H1 (cell line): ENCODE data around the gene MUC4. TPM values are rescaled to one million over a fixed set of nuclear protein-coding genes. Genes with fewer than 3 reads are reported as not detected.
A peak's percentile ranks its signal among the peaks of the same experiment; 100 is the strongest.

Experiments
- CTCF ChIA-PET: fragments of 300-600 bp; sonication (Branson Sonifier 250); formaldehyde crosslinking; loops from one replicate; lab custom pipeline; 2021; ENCODE audit not compliant: partially characterized antibody; lab: Charles Lee
- POLR2A ChIA-PET: fragments of 300-600 bp; sonication (Branson Sonifier 250); formaldehyde crosslinking; loops from one replicate; lab custom pipeline; 2021; ENCODE audit warnings: inconsistent platforms; ENCODE audit not compliant: partially characterized antibody; lab: Charles Lee
- DNase-seq, 2 experiments: peaks; one replicate each; pipeline versions ENCODE4 v3.0.0 to v3.0.0-alpha.2; 2010 to 2022; ENCODE audit warnings: low spot score in 2 of 2, low read depth in 1 of 2, mixed read lengths in 1 of 2
- FAIRE-seq: peaks from 2 replicates; lab custom pipeline; 2011; peaks lifted over from hg19 to GRCh38; lab: Jason Lieb, UNC
- H2AFZ ChIP-seq: 2 replicates; pipeline ENCODE4 v1.8.1; 2012; ENCODE audit warnings: low read length, inconsistent platforms
- H2AK5ac ChIP-seq: 2 replicates; pipeline ENCODE4 v1.6.1; 2013; ENCODE audit warnings: low read depth, low read length
- H2BK120ac ChIP-seq: replicated peaks from 2 replicates; pipeline ENCODE3; 2013; ENCODE audit warnings: low read depth, low read length, inconsistent platforms
- H2BK12ac ChIP-seq: 2 replicates; pipeline ENCODE4 v1.6.1; 2013; ENCODE audit warnings: low read depth, low read length
- H2BK15ac ChIP-seq: 2 replicates; pipeline ENCODE4 v1.6.1; 2013; ENCODE audit warnings: low read length
- H2BK20ac ChIP-seq: 2 replicates; pipeline ENCODE4 v1.6.1; 2013; ENCODE audit warnings: low read length
- H2BK5ac ChIP-seq: 2 replicates; pipeline ENCODE4 v1.6.1; 2013; ENCODE audit warnings: low read depth, low read length
- H3K14ac ChIP-seq: 2 replicates; pipeline ENCODE4 v1.6.1; 2013; ENCODE audit warnings: inconsistent platforms; ENCODE audit not compliant: insufficient read length
- H3K18ac ChIP-seq: 2 replicates; pipeline ENCODE4 v1.6.1; 2013; ENCODE audit warnings: low read length; ENCODE audit errors: extremely low read depth
- H3K23ac ChIP-seq: 2 replicates; pipeline ENCODE4 v1.6.1; 2013; ENCODE audit warnings: inconsistent platforms; ENCODE audit not compliant: insufficient read length
- H3K23me2 ChIP-seq: 2 replicates; pipeline ENCODE4 v1.6.1; 2013; ENCODE audit warnings: low read depth, low read length
- H3K27ac ChIP-seq: 2 replicates; pipeline ENCODE4 v1.6.1; 2011; ENCODE audit warnings: low read depth, low read length, inconsistent platforms
- H3K27me3 ChIP-seq, 4 experiments: replicated peaks in 1 of 4; 1 replicate in 1 of 4; 2 replicates in 3 of 4; pipeline versions ENCODE4 v1.6.1 to v1.8.1; 2011 to 2013; ENCODE audit warnings: low read length in 3 of 4, mild to moderate bottlenecking in 3 of 4, inconsistent platforms in 2 of 4, mixed read lengths in 2 of 4, moderate library complexity in 1 of 4; ENCODE audit not compliant: control insufficient read depth in 3 of 4, insufficient read depth in 3 of 4; ENCODE audit errors: extremely low read depth in 1 of 4
- H3K36me3 ChIP-seq, 4 experiments: 2 replicates each; pipeline versions ENCODE4 v1.6.1 to v1.8.1; 2011 to 2013; ENCODE audit warnings: mild to moderate bottlenecking in 4 of 4, low read length in 3 of 4, moderate library complexity in 2 of 4, control low read depth in 1 of 4, inconsistent platforms in 1 of 4; ENCODE audit not compliant: insufficient read depth in 4 of 4, control insufficient read depth in 2 of 4
- H3K4ac ChIP-seq: replicated peaks from 2 replicates; pipeline ENCODE3; 2013; ENCODE audit warnings: low read length, low read depth, mixed read lengths, inconsistent platforms; ENCODE audit not compliant: insufficient read length
- H3K4me1 ChIP-seq, 4 experiments: replicated peaks in 1 of 4; 1 replicate in 1 of 4; 2 replicates in 3 of 4; pipeline versions ENCODE4 v1.6.1 to v1.8.1; 2011 to 2013; ENCODE audit warnings: low read length in 3 of 4, inconsistent platforms in 2 of 4, mixed read lengths in 1 of 4; ENCODE audit not compliant: insufficient read depth in 4 of 4, control insufficient read depth in 3 of 4
- H3K4me2 ChIP-seq, 2 experiments: 2 replicates each; pipeline versions ENCODE4 v1.6.1 to v1.8.1; 2011 to 2013; ENCODE audit warnings: low read depth in 2 of 2, low read length in 2 of 2, control low read depth in 1 of 2, inconsistent platforms in 1 of 2, mild to moderate bottlenecking in 1 of 2; ENCODE audit not compliant: insufficient read depth in 1 of 2
- H3K4me3 ChIP-seq, 4 experiments: fragments of 200-600, 300-600 bp in 1 of 4; sonication (generic), shearing (Covaris generic), sonication (Bioruptor Twin) in 1 of 4; 2 replicates each; pipeline versions ENCODE4 v1.5.1 to v1.8.1; 2011 to 2016; ENCODE audit warnings: low read length in 4 of 4, low read depth in 3 of 4, control low read depth in 2 of 4, inconsistent platforms in 2 of 4, mild to moderate bottlenecking in 2 of 4, mixed read lengths in 1 of 4, moderate library complexity in 1 of 4; ENCODE audit not compliant: insufficient read depth in 2 of 4; ENCODE audit errors: extremely low read depth in 1 of 4
- H3K56ac ChIP-seq: replicated peaks from 2 replicates; pipeline ENCODE3; 2013; ENCODE audit warnings: low read depth, mild to moderate bottlenecking, mixed read lengths, low read length, inconsistent platforms; ENCODE audit not compliant: insufficient read length
- H3K79me1 ChIP-seq: 2 replicates; pipeline ENCODE4 v1.6.1; 2013; ENCODE audit warnings: low read depth, low read length, control low read depth
- H3K79me2 ChIP-seq, 2 experiments: 2 replicates each; pipeline versions ENCODE4 v1.6.1 to v1.8.1; 2012 to 2013; ENCODE audit warnings: low read length in 2 of 2, mild to moderate bottlenecking in 2 of 2, inconsistent platforms in 1 of 2; ENCODE audit not compliant: insufficient read depth in 2 of 2, control insufficient read depth in 1 of 2
- H3K9ac ChIP-seq, 4 experiments: replicated peaks in 1 of 4; 1 replicate in 1 of 4; 2 replicates in 3 of 4; pipeline versions ENCODE4 v1.6.1 to v1.8.1; 2011 to 2013; ENCODE audit warnings: low read depth in 3 of 4, low read length in 3 of 4, control low read depth in 2 of 4, mild to moderate bottlenecking in 2 of 4, moderate library complexity in 2 of 4, inconsistent platforms in 1 of 4; ENCODE audit errors: extremely low read depth in 1 of 4
- H3K9me3 ChIP-seq, 2 experiments: 2 replicates each; pipeline versions ENCODE4 v1.6.1 to v1.8.1; 2012 to 2013; ENCODE audit warnings: mild to moderate bottlenecking in 2 of 2, moderate library complexity in 2 of 2, control low read depth in 1 of 2, inconsistent platforms in 1 of 2, low read depth in 1 of 2, low read length in 1 of 2, mixed read lengths in 1 of 2; ENCODE audit not compliant: insufficient read depth in 2 of 2
- H4K20me1 ChIP-seq, 2 experiments: replicated peaks in 1 of 2; 2 replicates each; pipeline versions ENCODE3 to v1.8.1; 2011 to 2013; ENCODE audit warnings: inconsistent platforms in 2 of 2, low read length in 2 of 2, mild to moderate bottlenecking in 1 of 2; ENCODE audit not compliant: insufficient read depth in 2 of 2, control insufficient read depth in 1 of 2
- H4K5ac ChIP-seq: 2 replicates; pipeline ENCODE4 v1.6.1; 2013; ENCODE audit warnings: low read length, low read depth, mixed read lengths, inconsistent platforms; ENCODE audit not compliant: insufficient read length
- H4K8ac ChIP-seq: 2 replicates; pipeline ENCODE4 v1.8.0; 2013; ENCODE audit warnings: mild to moderate bottlenecking, moderate library complexity, low read length, inconsistent platforms; ENCODE audit not compliant: insufficient read depth; ENCODE audit errors: extremely low read depth
- H4K91ac ChIP-seq: replicated peaks from 2 replicates; pipeline ENCODE3; 2013; ENCODE audit warnings: low read length, mixed read lengths, inconsistent platforms; ENCODE audit not compliant: insufficient read length
- BCL11A ChIP-seq, 2 experiments: IDR thresholded peaks; one replicate each; pipeline ENCODE4 v1.6.1; 2011; ENCODE audit warnings: low read depth in 2 of 2, low read length in 2 of 2, mild to moderate bottlenecking in 2 of 2
- CBX8 ChIP-seq: fragments of 300-800, 300-1000 bp; sonication (generic); IDR thresholded peaks from 2 replicates; pipeline ENCODE4 v1.7.1; 2016; ENCODE audit warnings: low read depth, low read length, borderline replicate concordance
- EZH2 ChIP-seq: fragments of 200-600 bp; sonication (generic); IDR thresholded peaks from 2 replicates; pipeline ENCODE4 v1.7.1; 2012; ENCODE audit warnings: low read depth, mild to moderate bottlenecking, moderate library complexity, low read length, inconsistent platforms; ENCODE audit not compliant: severe bottlenecking
- MAFK ChIP-seq: IDR thresholded peaks from 2 replicates; pipeline ENCODE4 v1.6.1; 2012; ENCODE audit warnings: low read depth, mild to moderate bottlenecking, improper control_type of control experiment, low read length
- SAP30 ChIP-seq: fragments of 300-600 bp; sonication (generic); IDR thresholded peaks from 2 replicates; pipeline ENCODE4 v1.7.1; 2012; ENCODE audit warnings: low read length, moderate library complexity, mild to moderate bottlenecking, inconsistent platforms; ENCODE audit not compliant: insufficient read depth, insufficient replicate concordance
- SIRT6 ChIP-seq: IDR thresholded peaks from one replicate; pipeline ENCODE4 v1.7.1; 2012; ENCODE audit warnings: low read length, inconsistent platforms
- SP1 ChIP-seq: IDR thresholded peaks from 2 replicates; pipeline ENCODE4 v1.6.1; 2011; ENCODE audit warnings: low read depth, low read length
- TAF7 ChIP-seq: optimal IDR thresholded peaks from 2 replicates; pipeline ENCODE3; 2011; ENCODE audit warnings: low read depth, mild to moderate bottlenecking, inconsistent platforms, low read length, moderate library complexity, borderline replicate concordance
- USF2 ChIP-seq: IDR thresholded peaks from 2 replicates; pipeline ENCODE4 v1.6.1; 2011; ENCODE audit warnings: low read length, improper control_type of control experiment
- ZNF274 ChIP-seq: IDR thresholded peaks from 2 replicates; pipeline ENCODE4 v1.7.0; 2012; ENCODE audit warnings: low read length, borderline replicate concordance; ENCODE audit errors: extremely low read depth
- WGBS, 2 experiments: shearing (Covaris generic) in 1 of 2; methylation state at CpG; one replicate each; pipeline versions ENCODE4 v1.1.6 to v1.1.7; 2013 to 2015; ENCODE audit warnings: low lambda C conversion rate in 2 of 2, mixed read lengths in 2 of 2, inconsistent platforms in 1 of 2, low coverage in 1 of 2, missing lambda C conversion rate in 1 of 2; ENCODE audit not compliant: insufficient replicate concordance in 2 of 2, insufficient coverage in 1 of 2, insufficient read length in 1 of 2; ENCODE audit errors: extremely low coverage in 1 of 2, missing lambda C conversion rate in 1 of 2; 5-methylcytosine and 5-hydroxymethylcytosine counted together
- polyA plus RNA-seq, 7 experiments: library from polyadenylated mRNA; depleted of rRNA in 3 of 7; stranded (reverse) in 5 of 7; unstranded in 2 of 7; fragments of >200 nt in 5 of 7; fragments of 200-250 nt in 2 of 7; gene quantifications; 1 replicate in 5 of 7; 2 replicates in 1 of 7; 4 replicates in 1 of 7; pipeline versions ENCODE4 v1.2.1 to v1.2.3, GENCODE V29; 2011 to 2013; ENCODE audit warnings: missing spikeins in 2 of 7, mixed read lengths in 2 of 7
- total RNA-seq: library from RNA; stranded (reverse); fragmentation: NEBNext Ultra II Directional; extraction: Animal tissue kit (Norgen Biotek cat#: 25700); gene quantifications from 2 replicates; pipeline ENCODE4 v1.2.1, GENCODE V29; 2021

The MUC4 gene
- total and polyA plus RNA-seq, 2 of the 8 experiments (the other 6 are each of a cell fraction or from before 2014, with no cell fraction given): 0.89 to 2.0 TPM

GRCh38 chr3:195697582-195698324, 114.0 kb downstream of the MUC4 start:
- Histone ChIP-seq H3K23ac (no peak overlapping the region), H3K4me1 (peaks cover 8 to 24% (median 12%) of the 10 kb centered on the region in 4 experiments), H4K8ac (no peak overlapping the region), H3K9ac (peak overlapping the region in 1 of 4 experiments; percentile 3; a peak in 1 of 7 replicates), H3K23me2 (no peaks in the 10 kb centered on the region), H3K4me2 (peak overlapping the region; percentile 49 to 53), H2BK5ac (peak overlapping the region; percentile 31; the same call in 1 of the 2 replicates), H3K79me2 (no peaks in the 10 kb centered on the region), H3K9me3 (no peaks in the 10 kb centered on the region), H3K79me1 (no peaks in the 10 kb centered on the region), H3K4me3 (peak overlapping the region in 1 of 4 experiments; percentile 9; a peak in 1 of 8 replicates), H2AK5ac (no peak overlapping the region), H4K20me1 (no peaks in the 10 kb centered on the region), H3K18ac (peak overlapping the region; percentile 81), H2BK120ac (no peak overlapping the region), H2BK15ac (no peak overlapping the region)
- WGBS, 2 experiments: 60% methylated on average over 11 of the region's 11 CpGs; no CpG with 5 or more reads in 1 of the 2 experiments
- FAIRE-seq (peak; percentile 19), DNase-seq (no peak)
- TF ChIP-seq EZH2 (no peak), USF2 (no peak), ZNF274 (no peak), CBX8 (no peak), TAF7 (no peak), BCL11A (IDR thresholded peaks at IDR 0.05; ENCODE audit: low read depth in 2 of 2, low read length in 2 of 2) (no peak), SAP30 (peak; percentile 16), MAFK (peak; percentile 71), SIRT6 (no peak), SP1 (peak; percentile 29; the same call in 1 of the 2 replicates)
- TF ChIP-seq, all 59 proteins: peak for 3
- peak overlapping the region; percentile 4; the same call in 1 of the 2 replicates for H3K27ac ChIP-seq
- H4K91ac ChIP-seq: no peak overlapping the region
- no peak overlapping the region for H4K5ac ChIP-seq
- no peak overlapping the region for H3K14ac ChIP-seq
- CTCF ChIA-PET: interaction anchor here (0.8 to 1.8 kb wide), 5 partner anchors 39 to 163 kb away, joined by 3 to 7 read pairs (median 3); no protein-coding TSS in a partner anchor
- no peak overlapping the region; the same call in 1 of the 2 replicates for H2BK12ac ChIP-seq
- no peaks in the 10 kb centered on the region; a peak in 2 of 8 replicates for H3K36me3 ChIP-seq
- no peak overlapping the region for H3K4ac ChIP-seq
- POLR2A ChIA-PET: interaction anchor here (1.4 kb wide), 1 partner anchor 11 kb away, joined by 4 read pairs; no protein-coding TSS in a partner anchor
- no peaks in the 10 kb centered on the region for H3K27me3 ChIP-seq
- H3K56ac ChIP-seq: no peak overlapping the region
- no peak overlapping the region for H2AFZ ChIP-seq
- peak overlapping the region; percentile 9; the same call in 1 of the 2 replicates for H2BK20ac ChIP-seq
